ENCODE measurements around the gene PROX1. TPM values are rescaled to one million over a fixed set of nuclear protein-coding genes. Genes with fewer than 3 reads are reported as not detected.
"Not testable (repeated sequence)": the region's sequence is repeated elsewhere in the genome, so short reads cannot be mapped to it uniquely, and the experiment has no call there.

Gene PROX1
- total and polyA plus RNA-seq, 2 of the 4 experiments (the other 2 are of a cell fraction), result under 0.01 to 0.02 TPM

- ATAC-seq (ENCODE audit: low read depth); H3K4me3 ChIP-seq (ENCODE audit: insufficient read depth, low read depth, low read length); H2AK9ac ChIP-seq (replicated peaks; ENCODE audit: low read depth, low read length, poor library complexity); intact Hi-C loops (cut with micrococcal nuclease); H3K4me2 ChIP-seq (ENCODE audit: low read depth, low read length); H4K91ac ChIP-seq (ENCODE audit: insufficient read depth, low read depth, low read length); H3K36me3 ChIP-seq (ENCODE audit: control insufficient read depth, insufficient read depth, low read length); H2AFZ ChIP-seq (replicated peaks; ENCODE audit: low read length, poor library complexity); H2BK20ac ChIP-seq (ENCODE audit: low read depth, low read length); H3K4ac ChIP-seq (ENCODE audit: low read depth, low read length); dilution Hi-C loops (cut with HindIII; ENCODE audit: low sequenced_read_pairs, unreplicated experiment); H2BK5ac ChIP-seq (ENCODE audit: low read depth, low read length, poor library complexity, severe bottlenecking); DNase-seq; H3K79me1 ChIP-seq (ENCODE audit: low read depth in 1 of 2, low read length in 2 of 2); H3K27ac ChIP-seq (ENCODE audit: insufficient read depth, low read length); H3K23ac ChIP-seq (ENCODE audit: low read depth, low read length); H3K9ac ChIP-seq (ENCODE audit: low read depth, low read length); BruUV-seq (replicated peaks); H3K9me3 ChIP-seq (ENCODE audit: control insufficient read depth, insufficient read depth, low read length); H2BK120ac ChIP-seq (ENCODE audit: low read depth, low read length); in situ Hi-C loops (cut with MboI; ENCODE audit: low sequenced_read_pairs); H3K27me3 ChIP-seq (ENCODE audit: control insufficient read depth, insufficient read depth, low read length); CTCF ChIA-PET; H4K20me1 ChIP-seq (ENCODE audit: insufficient read depth, low read length); H2AK5ac ChIP-seq (ENCODE audit: low read depth, low read length); H3K9me1 ChIP-seq (ENCODE audit: insufficient read depth, low read length); H3K4me1 ChIP-seq (ENCODE audit: control insufficient read depth, insufficient read depth, low read length); H4K8ac ChIP-seq (ENCODE audit: low read depth in 2 of 2, low read length in 2 of 2); H3K14ac ChIP-seq (replicated peaks; ENCODE audit: low read depth, low read length); H2BK15ac ChIP-seq (ENCODE audit: low read depth, low read length); H4K5ac ChIP-seq (ENCODE audit: low read depth, low read length); H3K18ac ChIP-seq (ENCODE audit: low read depth, low read length); H3K56ac ChIP-seq (ENCODE audit: extremely low read depth, insufficient read depth, low read length); POLR2A ChIA-PET (ENCODE audit: unreplicated experiment): not testable (repeated sequence)
- WGBS, 2 experiments (ENCODE audit: extremely low coverage in 2 of 2, insufficient read length in 1 of 2), result no CpG with 5 or more reads among the region's 2 CpGs
Observed at GRCh38 chr1:214089003-214089402, 101.2 kb downstream of the PROX1 start.

Measured in IMR-90 (cell line).